ENCODE data around the gene LILRB1. TPM values are rescaled to one million over a fixed set of nuclear protein-coding genes. Genes with fewer than 3 reads are reported as not detected.
"Not testable (repeated sequence)": the region's sequence is repeated elsewhere in the genome, so short reads cannot be mapped to it uniquely, and the experiment has no call there.

Gene LILRB1
- total RNA-seq: 10 to 100 TPM in 1 of 2 donors, 1 to 10 TPM in 1; 7.9 to 10.0 TPM

DNA sequence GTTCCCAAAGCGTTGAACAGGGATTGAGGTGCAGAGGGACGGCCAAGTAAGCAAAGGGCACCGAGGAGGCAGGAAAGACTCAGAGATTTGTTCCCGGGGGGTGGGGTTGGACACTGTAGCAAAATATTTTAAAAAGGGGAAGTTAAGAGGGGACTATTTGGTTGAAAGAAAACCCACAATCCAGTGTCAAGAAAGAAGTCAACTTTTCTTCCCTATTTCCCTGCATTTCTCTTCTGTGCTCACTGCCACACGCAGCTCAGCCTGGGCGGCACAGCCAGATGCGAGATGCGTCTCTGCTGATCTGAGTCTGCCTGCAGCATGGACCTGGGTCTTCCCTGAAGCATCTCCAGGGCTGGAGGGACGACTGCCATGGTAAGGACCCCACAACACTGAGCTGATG is at the start of gene LILRB1:
TSS of gene LILRB1 (plus strand) at position 223 of the 400 bp plus-strand sequence. CDS start 590 bp downstream, outside the sequence.
- not testable (repeated sequence) for H3K36me3 ChIP-seq; H3K27me3 ChIP-seq (replicated peaks; ENCODE audit: insufficient read depth); H3K4me1 ChIP-seq (ENCODE audit: control insufficient read depth in 1 of 2, low read depth in 2 of 2); ATAC-seq (ENCODE audit: insufficient number of reproducible peaks, low FRiP score, low read depth); DNase-seq (ENCODE audit: low spot score); H3K9me3 ChIP-seq; H3K27ac ChIP-seq
- peak within 1 kb of the TSS; percentile 36 for H3K4me3 ChIP-seq

DNA sequence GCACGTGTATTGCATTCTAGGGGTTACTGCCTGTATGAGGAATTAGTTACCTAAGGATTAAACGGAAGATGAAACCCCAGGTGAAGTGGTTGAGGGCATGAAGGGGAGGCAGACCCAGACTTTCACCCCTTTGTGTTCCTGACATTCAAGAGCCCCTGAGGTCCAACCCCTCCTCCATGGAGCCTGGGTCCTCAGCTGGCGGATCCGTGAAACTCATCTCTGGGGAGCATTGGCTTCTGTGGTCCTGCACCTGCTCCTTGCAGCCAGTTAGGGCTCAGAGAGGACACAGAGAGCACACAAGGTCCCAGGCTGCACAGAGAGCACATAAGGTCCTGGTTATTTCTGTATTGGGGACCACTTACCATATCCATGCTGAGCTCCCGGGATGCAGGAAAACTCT is 43.9 kb upstream of the LILRB1 start:
- H3K27ac ChIP-seq: no peak overlapping the region
- H3K9me3 ChIP-seq: no peaks in the 10 kb centered on the region
- H3K36me3 ChIP-seq: no peaks in the 10 kb centered on the region
- no peak for ATAC-seq (ENCODE audit: insufficient number of reproducible peaks, low FRiP score, low read depth)
- H3K4me3 ChIP-seq: no peak overlapping the region
- TF ChIP-seq, protein P1, sequence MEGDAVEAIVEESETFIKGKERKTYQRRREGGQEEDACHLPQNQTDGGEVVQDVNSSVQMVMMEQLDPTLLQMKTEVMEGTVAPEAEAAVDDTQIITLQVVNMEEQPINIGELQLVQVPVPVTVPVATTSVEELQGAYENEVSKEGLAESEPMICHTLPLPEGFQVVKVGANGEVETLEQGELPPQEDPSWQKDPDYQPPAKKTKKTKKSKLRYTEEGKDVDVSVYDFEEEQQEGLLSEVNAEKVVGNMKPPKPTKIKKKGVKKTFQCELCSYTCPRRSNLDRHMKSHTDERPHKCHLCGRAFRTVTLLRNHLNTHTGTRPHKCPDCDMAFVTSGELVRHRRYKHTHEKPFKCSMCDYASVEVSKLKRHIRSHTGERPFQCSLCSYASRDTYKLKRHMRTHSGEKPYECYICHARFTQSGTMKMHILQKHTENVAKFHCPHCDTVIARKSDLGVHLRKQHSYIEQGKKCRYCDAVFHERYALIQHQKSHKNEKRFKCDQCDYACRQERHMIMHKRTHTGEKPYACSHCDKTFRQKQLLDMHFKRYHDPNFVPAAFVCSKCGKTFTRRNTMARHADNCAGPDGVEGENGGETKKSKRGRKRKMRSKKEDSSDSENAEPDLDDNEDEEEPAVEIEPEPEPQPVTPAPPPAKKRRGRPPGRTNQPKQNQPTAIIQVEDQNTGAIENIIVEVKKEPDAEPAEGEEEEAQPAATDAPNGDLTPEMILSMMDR (IDR thresholded peaks at IDR 0.05): no peak
- no peaks in the 10 kb centered on the region for H3K27me3 ChIP-seq (replicated peaks; ENCODE audit: insufficient read depth)
- no peaks in the 10 kb centered on the region for H3K4me1 ChIP-seq (ENCODE audit: control insufficient read depth in 1 of 2, low read depth in 2 of 2)
- no peak for DNase-seq (ENCODE audit: low spot score)

DNA sequence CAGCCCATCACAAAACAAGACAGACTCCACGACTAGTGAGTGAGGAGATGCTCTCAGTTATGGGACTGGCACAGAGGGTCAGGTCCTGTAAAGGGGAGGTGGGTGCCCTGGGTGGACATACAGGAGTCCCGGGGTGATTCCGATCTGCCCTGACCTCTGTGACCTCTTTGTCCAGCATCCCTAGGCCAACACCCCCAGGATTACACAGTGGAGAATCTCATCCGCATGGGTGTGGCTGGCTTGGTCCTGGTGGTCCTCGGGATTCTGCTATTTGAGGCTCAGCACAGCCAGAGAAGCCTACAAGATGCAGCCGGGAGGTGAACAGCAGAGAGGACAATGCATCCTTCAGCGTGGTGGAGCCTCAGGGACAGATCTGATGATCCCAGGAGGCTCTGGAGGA is 43.3 kb upstream of the LILRB1 start:
- DNase-seq (ENCODE audit: low spot score) (no peak), ATAC-seq (ENCODE audit: insufficient number of reproducible peaks, low FRiP score, low read depth) (no peak)
- Histone ChIP-seq H3K27ac (no peak overlapping the region), H3K36me3 (no peaks in the 10 kb centered on the region), H3K4me3 (no peak overlapping the region), H3K9me3 (no peaks in the 10 kb centered on the region), H3K4me1 (ENCODE audit: control insufficient read depth in 1 of 2, low read depth in 2 of 2) (no peaks in the 10 kb centered on the region), H3K27me3 (replicated peaks; ENCODE audit: insufficient read depth) (no peaks in the 10 kb centered on the region)
- TF ChIP-seq, protein P1 (IDR thresholded peaks at IDR 0.05): no peak

DNA sequence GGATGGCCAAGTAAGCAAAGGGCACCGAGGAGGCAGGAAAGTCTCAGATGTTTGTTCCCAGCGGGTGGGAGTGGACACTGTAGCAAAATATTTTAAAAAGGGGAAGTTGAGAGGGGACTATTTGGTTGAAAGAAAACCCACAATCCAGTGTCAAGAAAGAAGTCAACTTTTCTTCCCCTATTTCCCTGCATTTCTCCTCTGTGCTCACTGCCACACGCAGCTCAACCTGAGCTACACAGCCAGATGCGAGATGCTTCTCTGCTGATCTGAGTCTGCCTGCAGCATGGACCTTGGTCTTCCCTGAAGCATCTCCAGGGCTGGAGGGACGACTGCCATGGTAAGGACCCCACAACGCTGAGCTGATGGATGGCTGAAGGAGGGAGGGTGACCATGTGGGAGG is 36.8 kb upstream of the LILRB1 start, which contains the start of gene LILRA1:
TSS of gene LILRA1 (plus strand) at position 188 of the 400 bp plus-strand sequence. CDS start 613 bp downstream, outside the sequence.
- ATAC-seq (ENCODE audit: insufficient number of reproducible peaks, low FRiP score, low read depth); DNase-seq (ENCODE audit: low spot score): not testable (repeated sequence)

DNA sequence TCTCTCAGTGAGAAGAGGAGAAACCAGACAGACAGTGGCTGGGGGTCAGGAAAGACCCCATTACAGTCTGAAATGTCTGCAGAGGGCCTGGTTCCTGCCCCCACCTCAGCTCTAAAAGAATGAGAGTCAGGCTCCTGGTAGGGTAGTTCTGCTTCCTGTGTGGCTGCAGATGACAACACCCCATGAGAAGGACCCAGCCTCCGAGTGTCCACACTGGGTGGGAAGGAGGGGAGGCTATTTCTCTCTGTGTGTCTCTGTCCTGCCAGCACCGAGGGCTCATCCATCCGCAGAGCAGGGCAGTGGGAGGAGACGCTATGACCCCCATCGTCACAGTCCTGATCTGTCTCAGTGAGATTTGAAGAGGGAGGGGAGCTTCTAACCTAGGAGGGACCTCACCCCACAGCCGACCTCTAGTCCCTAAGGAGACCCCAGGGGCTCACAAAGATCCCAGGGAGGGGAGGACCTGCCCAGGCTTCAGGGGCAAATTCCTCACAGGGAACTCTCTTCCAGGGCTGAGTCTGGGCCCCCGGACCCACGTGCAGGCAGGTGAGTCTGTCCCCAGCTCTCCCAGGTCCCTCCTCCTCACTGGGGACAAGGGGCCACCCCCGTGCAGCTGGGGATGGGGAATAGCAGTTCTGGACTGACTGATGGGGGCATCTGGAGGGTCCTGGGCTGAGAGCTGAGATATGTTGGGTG is 36.2 kb upstream of the LILRB1 start:
- not testable (repeated sequence) for ATAC-seq (ENCODE audit: insufficient number of reproducible peaks, low FRiP score, low read depth); H3K4me1 ChIP-seq (ENCODE audit: control insufficient read depth in 1 of 2, low read depth in 2 of 2); H3K9me3 ChIP-seq; DNase-seq (ENCODE audit: low spot score); H3K27ac ChIP-seq; H3K36me3 ChIP-seq; H3K27me3 ChIP-seq (replicated peaks; ENCODE audit: insufficient read depth)
- H3K4me3 ChIP-seq: peak overlapping the region; percentile 12

More for the DNA sequence above, 36.8 kb upstream of the LILRB1 start, which contains the start of gene LILRA1:
- not testable (repeated sequence) for H3K9me3 ChIP-seq; H3K27ac ChIP-seq; H3K27me3 ChIP-seq (replicated peaks; ENCODE audit: insufficient read depth); H3K4me1 ChIP-seq (ENCODE audit: control insufficient read depth in 1 of 2, low read depth in 2 of 2); H3K36me3 ChIP-seq
- H3K4me3 ChIP-seq: peak within 1 kb of the TSS; percentile 12

DNA sequence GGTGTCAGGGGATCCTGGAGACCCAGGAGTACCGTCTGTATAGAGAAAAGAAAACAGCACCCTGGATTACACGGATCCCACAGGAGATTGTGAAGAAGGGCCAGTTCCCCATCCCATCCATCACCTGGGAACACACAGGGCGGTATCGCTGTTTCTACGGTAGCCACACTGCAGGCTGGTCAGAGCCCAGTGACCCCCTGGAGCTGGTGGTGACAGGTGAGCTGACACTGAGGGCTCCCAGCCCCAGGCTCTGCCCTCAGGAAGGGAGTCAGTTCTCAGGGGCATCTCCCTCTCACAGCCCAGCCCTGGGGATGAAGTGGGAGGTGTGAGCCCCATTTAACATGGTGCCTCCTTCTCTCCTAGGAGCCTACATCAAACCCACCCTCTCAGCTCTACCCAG is 35.5 kb upstream of the LILRB1 start:
- TF ChIP-seq, protein P1 (IDR thresholded peaks at IDR 0.05): no peak
- H3K4me1 ChIP-seq (ENCODE audit: control insufficient read depth in 1 of 2, low read depth in 2 of 2): no peaks in the 10 kb centered on the region
- no peaks in the 10 kb centered on the region for H3K9me3 ChIP-seq
- H3K4me3 ChIP-seq: no peak overlapping the region
- no peaks in the 10 kb centered on the region for H3K36me3 ChIP-seq
- ATAC-seq (ENCODE audit: insufficient number of reproducible peaks, low FRiP score, low read depth) (no peak), DNase-seq (ENCODE audit: low spot score) (no peak)
- H3K27ac ChIP-seq: no peak overlapping the region
- H3K27me3 ChIP-seq (replicated peaks; ENCODE audit: insufficient read depth): no peaks in the 10 kb centered on the region

DNA sequence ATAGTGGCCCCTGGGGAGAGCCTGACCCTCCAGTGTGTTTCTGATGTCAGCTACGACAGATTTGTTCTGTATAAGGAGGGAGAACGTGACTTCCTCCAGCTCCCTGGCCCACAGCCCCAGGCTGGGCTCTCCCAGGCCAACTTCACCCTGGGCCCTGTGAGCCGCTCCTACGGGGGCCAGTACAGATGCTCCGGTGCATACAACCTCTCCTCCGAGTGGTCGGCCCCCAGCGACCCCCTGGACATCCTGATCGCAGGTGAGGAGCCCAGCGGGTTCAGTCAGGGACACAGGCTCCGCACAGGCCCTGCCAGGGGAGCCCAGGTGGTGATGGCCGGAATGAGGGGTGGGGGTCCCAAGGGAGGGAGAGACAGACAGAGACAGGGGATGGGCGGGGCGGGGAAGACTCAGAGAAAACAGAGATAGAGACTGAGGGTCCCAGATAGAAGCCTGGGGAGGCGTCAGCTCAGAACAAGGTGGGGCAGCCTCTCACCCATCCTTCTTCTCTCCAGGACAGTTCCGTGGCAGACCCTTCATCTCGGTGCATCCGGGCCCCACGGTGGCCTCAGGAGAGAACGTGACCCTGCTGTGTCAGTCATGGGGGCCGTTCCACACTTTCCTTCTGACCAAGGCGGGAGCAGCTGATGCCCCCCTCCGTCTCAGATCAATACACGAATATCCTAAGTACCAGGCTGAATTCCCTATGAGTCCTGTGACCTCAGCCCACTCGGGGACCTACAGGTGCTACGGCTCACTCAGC is 34.4 kb upstream of the LILRB1 start:
- not testable (repeated sequence) for H3K27ac ChIP-seq; ATAC-seq (ENCODE audit: insufficient number of reproducible peaks, low FRiP score, low read depth); H3K4me3 ChIP-seq; H3K36me3 ChIP-seq; H3K4me1 ChIP-seq (ENCODE audit: control insufficient read depth in 1 of 2, low read depth in 2 of 2); H3K9me3 ChIP-seq; H3K27me3 ChIP-seq (replicated peaks; ENCODE audit: insufficient read depth); DNase-seq (ENCODE audit: low spot score)
